GM12892 (cell line): Measurements from ENCODE around the gene MYH14.

Experiments
- DNase-seq: peaks from one replicate; pipeline ENCODE4 v3.0.0; 2011; ENCODE audit not compliant: insufficient read length
- FAIRE-seq: peaks from 2 replicates; lab custom pipeline; 2011; peaks lifted over from hg19 to GRCh38; lab: Jason Lieb, UNC
- POLR2A ChIP-seq: IDR thresholded peaks from 2 replicates; pipeline ENCODE4 v1.6.1; 2011; ENCODE audit warnings: low read depth, low read length, control low read depth
- POLR2AphosphoS5 ChIP-seq: IDR thresholded peaks from 2 replicates; pipeline ENCODE4 v1.6.1; 2011; ENCODE audit warnings: low read depth, low read length, control low read depth
- TAF1 ChIP-seq: IDR thresholded peaks from 2 replicates; pipeline ENCODE4 v1.6.1; 2011; ENCODE audit warnings: low read depth, mild to moderate bottlenecking, control low read depth, low read length, borderline replicate concordance

MYH14 gene

DNA sequence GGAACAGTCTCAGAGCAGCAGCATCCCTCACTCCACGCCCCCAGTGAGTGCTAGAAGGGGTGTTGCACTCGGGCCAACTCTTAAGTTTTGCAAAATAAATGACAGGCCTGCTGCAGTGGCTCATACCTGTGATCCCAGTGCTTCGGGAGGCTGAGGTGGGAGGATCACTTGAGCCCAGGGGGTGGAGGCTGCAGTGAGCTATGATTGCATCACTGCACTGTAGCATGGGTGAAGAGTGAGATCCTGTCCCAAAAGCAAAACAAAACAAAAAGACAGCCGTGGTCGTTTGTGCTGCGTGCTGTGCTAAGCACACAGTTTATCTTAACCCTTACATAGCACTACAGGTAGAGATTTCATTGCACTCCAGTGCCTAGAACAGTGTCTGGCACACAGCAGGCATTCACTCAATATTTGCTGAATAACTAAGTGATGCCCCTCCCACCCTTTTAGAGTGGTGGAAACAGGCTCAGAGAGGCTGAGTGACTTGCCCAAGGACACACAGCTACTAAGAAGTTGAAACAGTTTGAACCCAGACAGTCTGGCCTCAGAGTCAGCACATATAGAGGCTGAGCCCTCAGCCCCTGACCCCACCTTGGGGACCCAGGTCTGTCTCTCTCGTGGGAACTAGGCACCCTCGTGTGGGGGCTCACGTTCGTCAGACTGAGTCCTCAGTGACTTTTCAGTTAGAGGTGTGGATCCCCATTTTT is 107.5 kb downstream of the MYH14 start:
- no peak for TF ChIP-seq POLR2A
- TF ChIP-seq POLR2AphosphoS5, result no peak
- TF ChIP-seq TAF1, result no peak
- no peak for DNase-seq
- no peak for FAIRE-seq

DNA sequence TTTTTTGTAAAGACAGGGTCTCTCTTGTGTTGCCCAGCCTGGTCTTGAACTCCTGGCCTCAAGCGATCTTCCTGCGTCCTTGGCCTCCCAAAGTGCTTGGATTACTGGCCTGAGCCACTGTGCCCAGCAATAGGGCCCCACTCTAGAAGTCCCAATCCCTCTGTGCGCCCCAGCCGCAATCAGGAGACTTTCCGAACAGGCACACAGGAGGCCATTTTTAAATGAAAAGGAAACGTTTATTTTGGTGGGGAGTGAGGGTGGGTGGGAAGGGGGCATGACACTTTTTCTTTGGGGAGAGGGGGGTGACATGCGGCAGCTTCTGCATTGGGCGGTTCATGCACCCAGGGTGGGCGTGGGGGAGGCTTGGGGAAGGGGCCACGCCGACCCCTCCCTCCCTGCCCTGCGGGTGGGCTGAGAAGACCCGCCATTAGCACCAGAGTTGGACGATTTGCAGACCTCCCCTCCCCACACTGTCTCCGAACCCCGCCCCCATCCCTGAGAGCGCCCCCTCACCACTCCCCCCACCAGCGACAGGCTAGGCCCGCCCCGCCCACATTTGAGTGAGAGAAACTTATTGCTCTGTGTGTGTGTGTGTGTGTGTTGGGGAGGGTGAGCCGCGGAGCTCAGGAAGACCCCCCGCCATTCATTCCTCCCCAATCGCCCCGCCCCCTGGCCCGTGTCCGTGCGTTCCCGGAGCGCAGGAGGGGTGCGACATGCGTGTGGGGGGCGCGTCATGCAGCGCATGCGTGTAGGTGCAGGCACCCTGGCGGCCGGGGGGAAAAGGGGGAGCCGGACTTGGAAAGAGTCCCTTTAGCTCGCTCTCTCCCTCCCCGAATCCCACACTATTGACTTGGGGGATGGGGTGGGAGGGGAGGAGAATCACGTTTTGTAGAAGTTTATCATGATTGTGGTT is 108.6 kb downstream of the MYH14 start:
- FAIRE-seq (no peak), DNase-seq (no peak)
- TF ChIP-seq TAF1, result no peak
- no peak for TF ChIP-seq POLR2AphosphoS5
- TF ChIP-seq POLR2A, result no peak

- DNase-seq, result no peak
- no peak for TF ChIP-seq POLR2AphosphoS5
- no peak for TF ChIP-seq POLR2A
- TF ChIP-seq TAF1, result no peak
- no peak for FAIRE-seq
Measured at GRCh38 chr19:50312967-50313811, 109.8 kb downstream of the MYH14 start.

DNA sequence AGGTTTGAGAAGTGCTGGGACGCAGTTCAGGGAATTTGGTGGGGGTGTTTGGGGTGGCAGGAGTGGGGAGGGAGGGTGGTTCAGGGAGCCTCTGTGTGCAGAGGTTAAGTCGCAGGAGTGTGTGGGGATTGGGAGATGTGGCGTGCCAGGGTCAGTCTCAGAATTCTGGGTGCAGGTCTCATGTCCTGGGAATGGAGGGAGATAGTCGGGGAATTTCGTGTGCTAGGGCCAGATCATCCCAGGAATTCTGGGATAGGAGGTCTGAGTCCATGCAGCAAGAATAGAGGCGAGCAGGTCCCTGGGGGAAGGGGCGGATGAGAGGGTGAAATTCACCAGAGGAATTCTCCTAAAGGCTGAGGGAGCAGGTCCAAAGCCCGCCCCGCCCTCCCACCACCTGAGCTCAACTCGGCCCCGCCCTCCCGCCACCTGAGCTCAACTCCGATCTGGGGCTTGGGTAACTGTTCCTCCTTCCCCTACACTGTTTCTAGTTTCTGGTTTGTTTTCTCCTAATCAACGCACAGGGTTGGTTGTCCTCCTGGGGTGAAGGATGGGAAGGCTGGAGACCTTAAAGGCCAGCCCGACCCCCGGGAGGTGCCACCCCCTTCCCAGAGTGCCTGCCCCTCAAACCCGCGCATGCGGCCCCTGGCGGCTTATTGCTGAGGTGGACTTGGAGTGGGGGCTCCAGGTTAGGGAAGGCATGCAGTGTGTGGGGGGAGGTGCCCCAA is 110.6 kb downstream of the MYH14 start:
- TF ChIP-seq TAF1 (no peak), POLR2AphosphoS5 (no peak), POLR2A (no peak)
- DNase-seq (no peak), FAIRE-seq (no peak)

DNA sequence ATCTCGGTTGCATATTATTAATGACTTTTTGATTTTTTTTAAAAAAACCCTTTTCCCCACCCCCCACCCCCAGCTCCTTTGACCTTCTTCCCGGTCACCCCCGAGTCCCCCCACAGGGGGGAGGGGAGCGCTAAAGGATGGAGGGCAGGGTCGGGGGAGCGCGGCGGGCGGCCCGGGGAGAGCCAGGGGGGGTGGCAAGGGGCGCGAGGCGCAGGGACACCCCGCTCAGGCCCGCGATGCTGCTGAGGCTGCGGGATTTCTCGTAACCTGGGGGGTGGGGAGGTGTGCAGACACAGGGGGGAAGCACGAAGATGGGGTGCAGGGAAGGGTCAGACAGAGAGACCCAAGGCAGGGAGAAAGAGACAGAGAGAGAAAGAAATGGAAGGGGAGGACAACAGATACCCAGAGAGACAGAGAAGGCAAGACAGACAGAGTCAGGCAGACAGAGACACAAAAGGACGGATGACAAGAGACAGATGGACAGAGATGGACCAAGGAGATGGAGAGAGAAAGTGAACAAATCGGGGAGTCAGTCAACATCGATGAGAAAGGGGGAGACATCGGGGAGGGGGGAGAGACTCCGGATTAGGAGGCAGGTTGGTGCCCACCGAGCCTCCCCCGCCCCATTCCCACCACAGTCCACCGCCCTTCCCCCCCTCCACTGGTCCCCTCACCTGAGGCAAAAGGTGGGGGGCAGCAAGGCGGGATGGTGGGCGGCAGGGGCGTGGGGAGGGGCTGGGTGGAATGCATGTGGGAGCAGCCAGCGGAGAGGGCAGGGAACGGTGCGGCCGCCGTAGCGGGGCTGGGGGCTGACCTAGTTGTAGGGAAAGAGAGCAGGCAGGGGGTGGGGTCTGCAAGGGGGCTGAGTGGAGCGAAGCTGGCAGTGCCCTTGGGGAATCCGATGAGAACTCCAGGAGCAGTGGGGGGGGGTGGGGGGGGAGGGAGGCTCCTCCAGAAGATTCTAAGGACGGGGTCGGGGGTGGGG is 111.6 kb downstream of the MYH14 start:
- no peak for FAIRE-seq
- TF ChIP-seq POLR2AphosphoS5 (no peak), POLR2A (no peak), TAF1 (no peak)
- peak; percentile 8 for DNase-seq

DNA sequence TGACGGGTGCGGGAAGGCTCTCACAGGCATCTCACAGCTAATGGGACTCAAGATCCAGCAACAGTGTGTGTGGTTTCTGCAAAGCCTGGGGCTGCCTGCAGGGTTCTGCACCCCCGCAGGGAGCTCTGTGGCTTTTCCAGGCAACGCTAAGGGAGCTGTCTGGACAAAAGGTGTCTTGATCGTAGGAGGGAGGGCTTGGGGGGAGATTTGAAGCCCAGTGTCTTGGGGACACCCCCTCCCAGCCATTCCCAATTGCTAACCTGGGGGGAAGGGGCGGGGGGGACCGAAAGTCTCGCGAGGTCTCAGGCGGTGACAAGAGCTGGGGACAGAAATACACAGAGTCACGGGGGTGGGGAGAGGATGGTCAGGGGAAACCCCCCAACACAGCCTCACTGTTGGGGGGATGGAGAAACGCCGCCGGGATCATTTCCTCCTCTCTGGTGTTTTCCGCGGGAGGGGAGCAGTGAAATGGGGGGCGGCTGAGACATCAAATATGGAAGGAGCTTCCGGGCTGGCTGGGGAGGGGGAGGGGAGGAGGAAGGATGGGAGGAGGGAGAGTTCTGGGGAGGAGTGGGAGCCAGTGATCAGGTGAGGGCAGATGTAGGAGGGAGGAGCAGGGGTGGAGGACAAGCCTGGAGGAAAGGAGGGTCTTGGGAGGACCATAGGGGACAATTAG is 112.5 kb downstream of the MYH14 start:
- peak; percentile 17 for FAIRE-seq
- DNase-seq, result peak; percentile 53
- TF ChIP-seq POLR2A (no peak), POLR2AphosphoS5 (no peak), TAF1 (no peak)

DNA sequence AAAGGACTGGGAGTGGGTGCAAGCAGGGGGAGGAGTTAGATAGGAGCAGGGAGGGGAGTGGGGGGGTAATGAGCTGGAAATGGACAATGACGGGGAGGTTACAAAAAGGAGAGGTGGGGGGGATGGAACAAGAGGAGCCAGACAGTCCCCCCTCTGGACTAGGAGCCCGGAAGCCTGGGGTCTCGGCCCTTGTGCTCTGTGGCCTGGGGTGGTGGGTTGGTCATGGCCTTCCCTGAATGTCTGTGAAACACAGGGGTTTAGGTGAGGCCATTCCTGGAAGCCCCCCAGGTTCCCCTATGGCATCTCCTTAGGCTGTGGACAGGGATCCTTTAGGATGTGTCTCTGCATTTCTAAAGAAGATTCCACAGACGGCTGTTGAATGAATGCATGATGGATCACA is 113.7 kb downstream of the MYH14 start:
- no peak for FAIRE-seq
- TF ChIP-seq POLR2AphosphoS5 (no peak), POLR2A (no peak), TAF1 (no peak)

DNA sequence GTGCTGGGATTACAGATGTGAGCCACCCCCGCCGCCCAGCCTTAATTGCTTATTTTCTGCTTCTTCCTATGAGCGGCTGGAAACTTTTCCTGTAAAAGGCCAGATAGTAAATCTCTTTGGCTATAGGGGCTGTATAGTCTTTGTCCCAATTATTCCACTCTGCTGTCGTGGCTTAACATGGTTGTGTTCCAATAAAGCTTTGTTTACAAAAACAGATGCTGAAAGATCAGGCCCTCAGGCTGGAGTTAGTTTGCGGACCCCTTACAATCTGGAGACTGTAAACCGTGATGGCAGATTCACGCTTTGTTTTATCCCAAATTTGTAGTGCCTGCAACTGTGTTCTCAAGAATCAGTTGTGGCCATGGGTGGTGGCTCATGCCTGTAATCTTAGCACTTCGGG is 115.0 kb downstream of the MYH14 start:
- DNase-seq, result no peak
- no peak for FAIRE-seq
- TF ChIP-seq TAF1, result no peak
- no peak for TF ChIP-seq POLR2AphosphoS5
- no peak for TF ChIP-seq POLR2A

More for the DNA sequence above, 113.7 kb downstream of the MYH14 start:
- no peak for DNase-seq

- DNase-seq (no peak), FAIRE-seq (no peak)
- TF ChIP-seq POLR2A (no peak), POLR2AphosphoS5 (no peak), TAF1 (no peak)
Measured at GRCh38 chr19:50319156-50319555, 115.7 kb downstream of the MYH14 start.
